ENCODE measurements around the gene AGAP1. TPM values are rescaled to one million over a fixed set of nuclear protein-coding genes. Genes with fewer than 3 reads are reported as not detected.

Gene AGAP1
- total RNA-seq, 1 donor from 2014 or later: 47.2 TPM

DNA sequence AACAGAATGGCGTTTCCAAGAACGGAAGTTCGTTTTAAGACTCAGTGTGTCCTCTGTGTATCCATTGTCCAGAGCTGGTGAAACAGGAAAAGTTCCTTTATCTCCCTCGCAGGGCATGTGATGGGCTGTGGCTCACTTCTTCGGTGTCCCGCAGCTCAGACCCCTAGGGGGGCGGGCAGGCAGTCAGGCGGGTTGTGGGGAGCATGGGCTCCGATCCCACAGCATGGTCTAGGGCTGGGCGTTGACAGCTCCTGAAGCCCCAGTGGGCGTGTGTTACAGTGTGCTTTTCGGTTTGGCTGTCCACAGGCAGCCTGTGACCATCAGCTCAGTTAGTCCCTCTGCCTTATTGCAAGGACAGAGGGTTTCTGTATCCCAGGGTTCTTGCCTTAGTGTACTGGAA is 319.6 kb downstream of the AGAP1 start:
- Mint-ChIP-seq H3K27ac (no peak overlapping the region), H3K9me3 (ENCODE audit: low read depth) (no peaks in the 10 kb centered on the region), H3K4me3 (ENCODE audit: low read depth) (no peak overlapping the region), H3K27me3 (no peaks in the 10 kb centered on the region), H3K36me3 (ENCODE audit: insufficient read depth) (peaks cover 16% of the 10 kb centered on the region), H3K4me1 (ENCODE audit: low read depth) (no peaks in the 10 kb centered on the region)
- no peak for DNase-seq (ENCODE audit: low spot score, unreplicated experiment)
- TF ChIP-seq, protein P1, sequence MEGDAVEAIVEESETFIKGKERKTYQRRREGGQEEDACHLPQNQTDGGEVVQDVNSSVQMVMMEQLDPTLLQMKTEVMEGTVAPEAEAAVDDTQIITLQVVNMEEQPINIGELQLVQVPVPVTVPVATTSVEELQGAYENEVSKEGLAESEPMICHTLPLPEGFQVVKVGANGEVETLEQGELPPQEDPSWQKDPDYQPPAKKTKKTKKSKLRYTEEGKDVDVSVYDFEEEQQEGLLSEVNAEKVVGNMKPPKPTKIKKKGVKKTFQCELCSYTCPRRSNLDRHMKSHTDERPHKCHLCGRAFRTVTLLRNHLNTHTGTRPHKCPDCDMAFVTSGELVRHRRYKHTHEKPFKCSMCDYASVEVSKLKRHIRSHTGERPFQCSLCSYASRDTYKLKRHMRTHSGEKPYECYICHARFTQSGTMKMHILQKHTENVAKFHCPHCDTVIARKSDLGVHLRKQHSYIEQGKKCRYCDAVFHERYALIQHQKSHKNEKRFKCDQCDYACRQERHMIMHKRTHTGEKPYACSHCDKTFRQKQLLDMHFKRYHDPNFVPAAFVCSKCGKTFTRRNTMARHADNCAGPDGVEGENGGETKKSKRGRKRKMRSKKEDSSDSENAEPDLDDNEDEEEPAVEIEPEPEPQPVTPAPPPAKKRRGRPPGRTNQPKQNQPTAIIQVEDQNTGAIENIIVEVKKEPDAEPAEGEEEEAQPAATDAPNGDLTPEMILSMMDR (IDR thresholded peaks at IDR 0.05; ENCODE audit: unreplicated experiment): no peak

- Mint-ChIP-seq H3K9me3 (ENCODE audit: low read depth) (peaks cover 4% of the 10 kb centered on the region), H3K4me1 (ENCODE audit: low read depth) (no peaks in the 10 kb centered on the region), H3K27me3 (no peaks in the 10 kb centered on the region), H3K27ac (no peak overlapping the region), H3K4me3 (ENCODE audit: low read depth) (no peak overlapping the region), H3K36me3 (ENCODE audit: insufficient read depth) (peaks cover 15% of the 10 kb centered on the region)
- TF ChIP-seq, protein P1 (IDR thresholded peaks at IDR 0.05; ENCODE audit: unreplicated experiment): no peak
- DNase-seq (ENCODE audit: low spot score, unreplicated experiment): no peak
Observed at GRCh38 chr2:235820571-235820970, 326.7 kb downstream of the AGAP1 start.

DNA sequence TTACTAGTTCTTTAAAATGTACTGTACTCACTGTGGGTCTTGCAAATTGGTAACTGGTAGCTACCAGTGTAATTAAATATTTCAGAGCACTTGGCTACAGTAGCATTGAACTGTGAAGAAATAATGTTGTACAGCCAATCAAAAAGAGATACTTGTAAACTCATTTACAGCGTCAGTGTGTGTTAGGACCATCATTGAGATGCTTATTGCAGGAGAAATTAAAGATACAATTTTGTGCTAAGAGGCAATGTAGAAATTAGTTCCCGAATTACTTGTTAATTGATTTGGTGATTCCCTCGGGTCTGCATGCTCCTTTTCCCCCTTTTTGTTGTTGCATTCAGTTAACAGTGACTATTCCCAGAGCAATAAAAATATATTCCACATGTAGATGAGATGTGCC is 330.5 kb downstream of the AGAP1 start:
- Mint-ChIP-seq H3K36me3 (ENCODE audit: insufficient read depth) (peaks cover 17% of the 10 kb centered on the region), H3K9me3 (ENCODE audit: low read depth) (peaks cover 4% of the 10 kb centered on the region), H3K4me1 (ENCODE audit: low read depth) (no peaks in the 10 kb centered on the region), H3K27me3 (no peaks in the 10 kb centered on the region), H3K4me3 (ENCODE audit: low read depth) (no peak overlapping the region), H3K27ac (no peak overlapping the region)
- DNase-seq (ENCODE audit: low spot score, unreplicated experiment): no peak
- TF ChIP-seq, protein P1 (IDR thresholded peaks at IDR 0.05; ENCODE audit: unreplicated experiment): no peak

DNA sequence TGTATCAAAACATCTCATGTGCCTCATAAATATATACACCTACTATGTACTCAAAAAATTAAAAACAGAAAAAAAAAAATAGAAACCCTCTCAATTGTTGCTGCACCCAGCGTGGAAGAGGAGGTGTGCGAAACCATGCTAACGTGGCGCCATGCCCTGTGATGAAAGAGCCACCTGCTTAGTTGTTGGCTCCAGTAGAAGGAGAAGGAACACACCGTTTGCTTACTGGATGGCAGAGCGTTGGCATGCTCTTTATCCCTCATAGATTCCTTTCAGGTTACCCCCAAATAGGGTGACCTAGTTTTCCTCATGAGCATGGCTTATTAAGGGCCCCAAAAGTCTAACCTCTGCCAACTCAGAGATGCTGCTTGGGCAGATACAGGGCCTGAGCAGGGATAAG is 332.1 kb downstream of the AGAP1 start:
- TF ChIP-seq, protein P1 (IDR thresholded peaks at IDR 0.05; ENCODE audit: unreplicated experiment): no peak
- Mint-ChIP-seq H3K4me1 (ENCODE audit: low read depth) (no peaks in the 10 kb centered on the region), H3K4me3 (ENCODE audit: low read depth) (no peak overlapping the region), H3K27ac (no peak overlapping the region), H3K27me3 (no peaks in the 10 kb centered on the region), H3K9me3 (ENCODE audit: low read depth) (peaks cover 4% of the 10 kb centered on the region), H3K36me3 (ENCODE audit: insufficient read depth) (peaks cover 20% of the 10 kb centered on the region)
- DNase-seq (ENCODE audit: low spot score, unreplicated experiment): no peak

DNA sequence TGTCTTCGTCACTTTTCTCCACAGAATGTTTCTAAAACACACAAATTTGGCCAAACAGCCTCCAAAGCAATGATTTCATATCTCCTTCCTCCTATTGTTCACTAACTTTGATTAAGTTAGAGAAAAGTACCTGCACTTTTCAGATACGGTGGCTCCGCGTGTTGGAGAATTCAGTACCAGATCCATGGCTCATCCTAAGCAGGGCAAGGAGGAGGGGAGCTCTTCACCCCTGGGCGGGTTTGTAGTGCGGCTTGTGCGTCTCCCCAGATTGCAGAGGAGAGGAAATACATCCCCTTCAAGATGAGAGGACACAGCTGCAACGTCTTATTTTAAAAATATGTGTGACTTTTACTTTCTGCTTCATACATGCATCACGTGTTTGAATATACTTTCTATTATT is 333.0 kb downstream of the AGAP1 start:
- H3K4me1 Mint-ChIP-seq (ENCODE audit: low read depth): no peaks in the 10 kb centered on the region
- H3K27me3 Mint-ChIP-seq: no peaks in the 10 kb centered on the region
- DNase-seq (ENCODE audit: low spot score, unreplicated experiment): no peak
- H3K36me3 Mint-ChIP-seq (ENCODE audit: insufficient read depth): peaks cover 18% of the 10 kb centered on the region
- peaks cover 4% of the 10 kb centered on the region for H3K9me3 Mint-ChIP-seq (ENCODE audit: low read depth)
- peak overlapping the region; percentile 59 for H3K27ac Mint-ChIP-seq
- no peak overlapping the region for H3K4me3 Mint-ChIP-seq (ENCODE audit: low read depth)
- TF ChIP-seq, protein P1 (IDR thresholded peaks at IDR 0.05; ENCODE audit: unreplicated experiment): no peak

Data from progenitor cell of endocrine pancreas (in vitro differentiated cells).